Articular chondrocyte of knee joint (primary cell): ENCODE measurements around the gene GRAP2. TPM values are rescaled to one million over a fixed set of nuclear protein-coding genes. Genes with fewer than 3 reads are reported as not detected.

ENCODE experiments used
- small RNA-seq: library from RNA; depleted of rRNA; stranded (forward); fragments of <200 nt; gene quantifications from one replicate; pipeline ENCODE3, GENCODE V24; 2012
- total RNA-seq: library from RNA; depleted of rRNA; stranded (reverse); fragments of >200 nt; gene quantifications from 2 replicates; pipeline ENCODE4 v1.2.3, GENCODE V29; 2012

The GRAP2 gene
- total RNA-seq = not detected in 2 replicates

DNA sequence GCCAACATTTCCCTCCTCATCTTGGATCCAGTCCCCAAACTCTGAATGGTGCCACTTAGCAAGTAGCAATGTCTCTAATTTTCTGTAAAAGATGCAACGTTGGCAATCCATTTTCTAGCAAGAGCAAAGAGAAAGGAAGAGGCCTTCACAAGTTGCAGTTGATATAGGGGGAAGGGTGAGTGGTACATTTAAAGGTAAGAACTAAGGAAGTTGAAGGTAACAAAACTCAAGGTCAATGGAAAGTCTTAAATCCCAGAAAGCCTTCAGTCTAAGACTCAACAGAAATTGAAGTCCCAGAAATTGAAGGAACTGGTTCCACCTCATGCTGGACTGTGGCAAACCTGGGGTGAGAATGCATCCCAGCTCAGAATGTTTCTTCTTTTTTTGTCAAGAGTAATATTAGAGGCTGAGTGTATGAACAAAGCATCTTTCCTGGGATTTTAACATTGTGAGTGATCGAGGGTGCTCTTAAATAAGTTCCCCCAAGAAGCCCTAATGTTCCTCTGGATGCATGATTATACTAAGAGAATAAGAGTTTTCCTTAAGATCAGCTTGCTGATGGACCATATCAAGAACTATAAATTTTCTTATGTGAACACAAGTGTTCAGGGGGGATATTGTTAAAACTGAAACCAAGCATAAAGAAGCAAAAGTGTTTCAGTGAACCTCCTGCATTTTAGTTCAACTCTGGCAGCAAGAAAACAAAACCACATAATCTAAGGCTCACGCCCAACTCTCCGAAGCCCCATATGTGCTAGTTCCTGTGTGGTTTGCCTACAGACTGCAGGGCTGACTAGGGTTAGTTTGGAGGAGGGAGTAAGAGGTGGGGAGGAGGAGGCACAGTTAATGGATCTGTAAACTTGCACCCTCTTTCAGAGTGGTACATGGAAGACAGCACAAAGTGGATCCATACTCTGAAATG lies at the start of gene GRAP2:
GRAP2 (plus strand) TSS at position 779 of the 922 bp plus-strand sequence. CDS start 46,023 bp downstream, outside the sequence.

DNA sequence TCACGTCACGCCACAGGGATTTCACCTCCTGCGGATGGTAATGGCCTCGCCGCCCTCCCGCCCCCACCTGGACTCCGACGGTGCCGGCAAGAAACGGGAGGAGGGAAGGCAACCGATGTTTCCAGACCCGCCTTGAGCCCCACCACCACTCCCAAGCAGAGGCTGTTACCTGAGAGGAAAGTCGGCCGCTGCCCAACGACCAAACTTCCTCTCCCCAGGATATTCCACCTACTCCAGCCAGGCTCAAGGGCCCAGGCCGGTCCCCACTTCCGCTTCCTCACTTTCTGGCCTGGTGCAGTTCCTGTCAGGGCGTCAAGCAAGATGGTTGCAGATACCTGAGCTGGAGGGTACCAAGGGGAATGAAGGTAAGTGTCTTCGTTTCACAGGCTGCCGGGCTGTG lies 7.4 kb upstream of the GRAP2 start, which contains the start of gene ENTHD1:
ENTHD1 (minus strand) TSS at position 235 of the 400 bp plus-strand sequence. CDS start 6,012 bp downstream, outside the sequence.

DNA sequence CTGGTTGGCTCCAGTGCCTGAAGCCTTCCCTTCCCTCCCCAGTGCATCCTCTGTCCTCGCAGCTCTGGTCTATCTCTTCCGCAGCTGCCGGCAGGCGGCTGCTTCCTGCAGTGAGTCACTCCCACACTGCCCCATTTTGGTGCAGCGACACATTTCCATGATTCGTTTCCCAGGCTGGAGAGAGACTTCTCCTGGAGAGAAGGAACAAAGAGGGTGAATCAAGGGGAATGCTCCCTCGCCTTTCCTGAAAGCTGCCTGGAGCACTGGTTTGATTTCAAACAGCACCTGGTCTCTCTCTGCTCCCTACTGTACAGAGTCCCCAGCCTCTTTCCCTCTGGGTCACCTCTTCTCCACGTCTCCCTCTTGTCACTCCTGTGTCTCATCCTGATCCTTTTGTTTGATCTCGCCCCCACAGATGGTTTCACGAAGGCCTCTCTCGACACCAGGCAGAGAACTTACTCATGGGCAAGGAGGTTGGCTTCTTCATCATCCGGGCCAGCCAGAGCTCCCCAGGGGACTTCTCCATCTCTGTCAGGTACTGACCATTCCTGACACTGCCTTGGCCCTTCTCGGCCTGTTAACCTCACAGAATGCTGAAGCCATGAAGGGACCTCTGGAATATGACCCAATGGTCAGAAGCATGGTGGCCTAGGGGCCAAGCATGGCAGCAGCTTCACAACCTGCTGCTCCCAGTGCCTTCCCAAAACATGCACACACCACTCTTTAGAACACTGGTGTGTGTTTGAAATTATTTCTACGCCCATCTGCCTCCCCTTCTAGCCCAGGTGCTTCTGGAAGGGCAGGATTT lies 59.0 kb downstream of the GRAP2 start, which contains the start of gene TMA7B:
TMA7B (plus strand) TSS at position 758 of the 808 bp plus-strand sequence. CDS start 3,978 bp downstream, outside the sequence.

DNA sequence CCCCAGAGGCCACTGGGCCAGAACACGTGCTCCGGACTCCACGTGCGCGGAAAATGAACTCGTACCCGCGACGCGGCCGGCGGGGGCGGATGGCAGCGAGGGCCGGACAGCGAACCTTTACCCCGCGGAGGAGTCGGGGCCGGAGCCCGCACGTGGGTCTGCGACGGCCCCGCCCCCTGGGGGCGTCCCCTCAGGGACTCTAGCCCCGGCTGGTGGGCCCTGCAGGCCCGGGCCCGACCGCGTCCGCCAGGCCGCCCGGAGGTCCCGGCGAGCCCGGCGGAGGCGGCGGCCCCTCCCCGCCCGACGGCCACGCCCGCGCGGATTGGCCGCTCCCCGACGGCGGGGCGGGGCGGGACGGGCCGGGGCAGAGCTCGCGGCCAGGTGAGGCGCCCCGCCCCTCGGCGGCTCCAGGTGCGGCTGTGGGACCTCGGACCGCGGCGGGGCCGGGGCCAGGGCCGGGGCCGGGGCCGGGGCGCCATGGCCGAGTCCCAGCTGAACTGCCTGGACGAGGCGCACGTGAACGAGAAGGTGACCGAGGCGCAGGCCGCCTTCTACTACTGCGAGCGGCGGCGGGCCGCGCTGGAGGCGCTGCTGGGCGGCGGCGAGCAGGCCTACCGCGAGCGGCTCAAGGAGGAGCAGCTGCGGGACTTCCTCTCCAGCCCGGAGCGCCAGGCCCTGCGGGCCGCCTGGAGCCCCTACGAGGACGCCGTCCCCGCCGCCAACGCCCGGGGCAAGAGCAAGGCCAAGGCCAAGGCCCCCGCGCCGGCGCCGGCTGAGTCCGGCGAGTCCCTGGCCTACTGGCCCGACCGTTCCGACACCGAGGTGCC lies 93.9 kb downstream of the GRAP2 start, which contains the start of gene FAM83F:
FAM83F (plus strand) TSS at position 389 of the 827 bp plus-strand sequence; CDS start at position 478, 89 bp downstream.

Small RNA genes lying within 50 kb of the gene (small RNA-seq; reads per million reads assigned to genes)
- gene RN7SKP210 = not detected

Other genes starting within 250 kb of the GRAP2 start
- gene ENTHD1, start 7.3 kb upstream of the GRAP2 start, total RNA-seq = under 0.01 TPM in 1 of 2 replicates, not detected in the other
- not detected in 2 replicates for gene TMA7B, start 59.3 kb downstream of the GRAP2 start, total RNA-seq
- not detected in 2 replicates for gene FAM83F, start 93.9 kb downstream of the GRAP2 start, total RNA-seq